Measurements from ENCODE around the gene IL20.

The IL20 gene

DNA sequence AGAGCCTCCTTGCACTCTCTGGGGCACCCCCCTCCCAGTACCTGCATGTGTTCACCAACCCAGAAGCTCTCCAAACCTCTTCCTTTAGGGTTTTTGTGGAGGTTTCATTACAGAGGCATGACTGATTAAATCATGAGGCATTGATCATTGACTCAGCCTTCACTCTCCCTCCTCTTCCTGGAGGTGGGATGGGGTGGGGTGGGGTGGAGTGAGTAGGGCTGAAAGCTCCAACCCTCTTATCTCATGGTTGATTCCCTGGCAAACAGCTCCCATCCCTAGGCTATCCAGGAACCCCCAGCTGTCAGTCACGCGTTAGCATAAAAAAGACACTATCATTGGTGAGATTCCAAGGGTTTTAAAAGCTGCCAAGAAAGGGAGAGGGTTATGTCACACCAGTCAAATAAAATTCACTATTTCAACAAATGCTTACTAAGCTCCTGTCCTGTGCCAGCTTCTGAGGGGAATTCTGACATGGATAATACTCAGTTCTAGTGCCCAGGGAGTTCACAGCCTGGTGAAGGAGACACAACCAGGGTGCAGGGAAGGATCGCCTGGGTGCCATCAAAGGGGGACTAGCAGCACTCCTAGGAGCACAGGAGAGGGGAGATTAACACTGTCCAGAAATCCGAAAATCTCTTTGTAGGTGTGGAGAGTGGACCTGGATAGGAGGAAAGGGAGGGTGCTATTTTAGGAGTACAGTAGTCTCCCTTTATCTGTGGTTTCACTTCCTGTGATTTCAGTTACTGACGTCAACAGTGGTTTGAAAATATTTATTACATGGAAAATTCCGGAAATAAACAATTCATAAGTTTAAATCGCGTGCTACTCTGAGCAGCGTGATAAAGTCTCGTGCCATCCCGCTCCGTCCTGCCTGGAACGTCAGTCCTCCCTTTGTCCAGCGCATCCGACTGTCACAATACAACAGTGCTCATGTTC, 25.0 kb downstream of the IL20 start:
- no peak overlapping the region for H2BK15ac ChIP-seq (ENCODE audit: low read depth, poor library complexity, severe bottlenecking)
- peak overlapping the region; percentile 75 to 91 for H2BK12ac ChIP-seq (ENCODE audit: low read length in 2 of 2)
- H2BK5ac ChIP-seq (ENCODE audit: low read depth, low read length, poor library complexity, severe bottlenecking): no peak overlapping the region
- peak overlapping the region; percentile 64 for H2BK120ac ChIP-seq (ENCODE audit: low read depth, low read length)
- peak overlapping the region; percentile 41 for H4K8ac ChIP-seq (ENCODE audit: low read length)
- no peak overlapping the region for H3K14ac ChIP-seq (ENCODE audit: low read length in 2 of 2)
- H3K27me3 ChIP-seq (ENCODE audit: control insufficient read depth in 1 of 2, insufficient read depth in 1 of 2, low read length in 2 of 2): peaks cover 0 to 15% of the 10 kb centered on the region in 2 experiments
- H3K9me3 ChIP-seq (ENCODE audit: control insufficient read depth, low read length): no peaks in the 10 kb centered on the region
- H3K79me1 ChIP-seq (replicated peaks; ENCODE audit: low read length, poor library complexity, severe bottlenecking): no peaks in the 10 kb centered on the region
- peak overlapping the region; percentile 77 for H4K91ac ChIP-seq (ENCODE audit: low read length)
- H3K4me2 ChIP-seq (ENCODE audit: low read length, poor library complexity, severe bottlenecking): no peak overlapping the region
- no peak overlapping the region for H3K23ac ChIP-seq (ENCODE audit: low read length in 2 of 2)
- no peak overlapping the region for H2AK5ac ChIP-seq (ENCODE audit: low read length, severe bottlenecking)
- no peak overlapping the region for H3K27ac ChIP-seq (ENCODE audit: low read length, poor library complexity, severe bottlenecking)
- no peaks in the 10 kb centered on the region for H3K4me1 ChIP-seq (ENCODE audit: control insufficient read depth, insufficient read depth, low read depth, low read length)
- peak overlapping the region in 1 of 2 experiments; percentile 60 for H3K4ac ChIP-seq (ENCODE audit: low read depth in 1 of 2, low read length in 2 of 2)
- no peak overlapping the region for H2AFZ ChIP-seq (ENCODE audit: low read depth, low read length)
- 77% methylated on average over 15 of the region's 15 CpGs for WGBS
- peak; percentile 93 for DNase-seq
- peak overlapping the region; percentile 3 to 88 for H3K18ac ChIP-seq (ENCODE audit: low read depth in 1 of 2, low read length in 2 of 2)
- H3K4me3 ChIP-seq (ENCODE audit: insufficient read depth in 1 of 2, low read depth in 1 of 2, low read length in 2 of 2): no peak overlapping the region
- H3K9ac ChIP-seq (ENCODE audit: low read length): peak overlapping the region; percentile 41
- H3K36me3 ChIP-seq (ENCODE audit: control insufficient read depth in 1 of 2, insufficient read depth in 2 of 2, low read depth in 1 of 2, low read length in 2 of 2): no peaks in the 10 kb centered on the region

- DNase-seq: no peak
- no peak overlapping the region for H3K4me2 ChIP-seq (ENCODE audit: low read length, poor library complexity, severe bottlenecking)
- H3K23ac ChIP-seq (ENCODE audit: low read length in 2 of 2): no peak overlapping the region
- H2AFZ ChIP-seq (ENCODE audit: low read depth, low read length): no peak overlapping the region
- H3K9me3 ChIP-seq (ENCODE audit: control insufficient read depth, low read length): no peaks in the 10 kb centered on the region
- H3K18ac ChIP-seq (ENCODE audit: low read depth in 1 of 2, low read length in 2 of 2): no peak overlapping the region
- H2BK15ac ChIP-seq (ENCODE audit: low read depth, poor library complexity, severe bottlenecking): peak overlapping the region; percentile 18
- peak overlapping the region in 1 of 2 experiments; percentile 40 for H2BK12ac ChIP-seq (ENCODE audit: low read length in 2 of 2)
- H3K4me3 ChIP-seq (ENCODE audit: insufficient read depth in 1 of 2, low read depth in 1 of 2, low read length in 2 of 2): no peak overlapping the region
- H2BK120ac ChIP-seq (ENCODE audit: low read depth, low read length): no peak overlapping the region
- no peak overlapping the region for H2BK5ac ChIP-seq (ENCODE audit: low read depth, low read length, poor library complexity, severe bottlenecking)
- no peaks in the 10 kb centered on the region for H3K79me1 ChIP-seq (replicated peaks; ENCODE audit: low read length, poor library complexity, severe bottlenecking)
- no peak overlapping the region for H4K8ac ChIP-seq (ENCODE audit: low read length)
- no peaks in the 10 kb centered on the region for H3K36me3 ChIP-seq (ENCODE audit: control insufficient read depth in 1 of 2, insufficient read depth in 2 of 2, low read depth in 1 of 2, low read length in 2 of 2)
- H2AK5ac ChIP-seq (ENCODE audit: low read length, severe bottlenecking): no peak overlapping the region
- H3K27me3 ChIP-seq (ENCODE audit: control insufficient read depth in 1 of 2, insufficient read depth in 1 of 2, low read length in 2 of 2): peaks cover 0 to 13% of the 10 kb centered on the region in 2 experiments
- H3K4me1 ChIP-seq (ENCODE audit: control insufficient read depth, insufficient read depth, low read depth, low read length): no peaks in the 10 kb centered on the region
- H3K9ac ChIP-seq (ENCODE audit: low read length): no peak overlapping the region
- 80% methylated on average over 1 of the region's 1 CpG for WGBS
- no peak overlapping the region for H3K14ac ChIP-seq (ENCODE audit: low read length in 2 of 2)
- no peak overlapping the region for H3K4ac ChIP-seq (ENCODE audit: low read depth in 1 of 2, low read length in 2 of 2)
- H4K91ac ChIP-seq (ENCODE audit: low read length): no peak overlapping the region
- no peak overlapping the region for H3K27ac ChIP-seq (ENCODE audit: low read length, poor library complexity, severe bottlenecking)
Observed at GRCh38 chr1:206891412-206891811, 26.0 kb downstream of the IL20 start.

DNA sequence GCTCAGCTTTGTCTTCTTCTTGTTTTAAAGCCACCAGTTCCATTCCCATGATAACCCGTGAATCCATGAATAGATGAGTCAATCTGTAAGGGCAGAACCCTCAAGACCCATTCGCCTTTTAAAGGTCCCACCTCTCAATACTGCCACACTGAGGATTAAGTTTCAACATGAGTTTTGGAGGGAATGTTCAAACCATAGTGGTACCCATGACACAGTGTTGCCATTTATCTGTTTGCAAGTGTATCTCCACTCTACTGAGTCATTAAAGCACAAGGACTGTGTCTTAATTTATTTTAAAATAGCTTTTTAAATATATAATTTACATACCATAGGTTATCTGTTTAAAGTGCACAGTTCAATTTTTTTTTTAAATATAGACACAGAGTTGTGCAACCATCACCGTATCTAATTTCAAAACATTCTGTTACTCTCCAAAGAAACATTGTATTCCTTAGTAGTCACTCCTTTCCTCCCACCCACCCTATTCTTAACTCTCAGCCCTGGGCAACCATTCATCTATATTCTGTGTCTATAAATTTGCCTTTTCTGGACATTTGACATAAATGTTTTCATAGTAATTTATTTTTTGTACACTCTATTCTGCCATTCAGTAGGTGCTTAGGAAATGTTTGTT, 27.0 kb downstream of the IL20 start:
- H2AFZ ChIP-seq (ENCODE audit: low read depth, low read length): no peak overlapping the region
- H3K4me2 ChIP-seq (ENCODE audit: low read length, poor library complexity, severe bottlenecking): no peak overlapping the region
- no peak overlapping the region for H3K23ac ChIP-seq (ENCODE audit: low read length in 2 of 2)
- no peak overlapping the region for H2AK5ac ChIP-seq (ENCODE audit: low read length, severe bottlenecking)
- no peak overlapping the region for H3K14ac ChIP-seq (ENCODE audit: low read length in 2 of 2)
- no peak overlapping the region for H2BK120ac ChIP-seq (ENCODE audit: low read depth, low read length)
- H3K36me3 ChIP-seq (ENCODE audit: control insufficient read depth in 1 of 2, insufficient read depth in 2 of 2, low read depth in 1 of 2, low read length in 2 of 2): no peaks in the 10 kb centered on the region
- no peak overlapping the region for H4K91ac ChIP-seq (ENCODE audit: low read length)
- H3K27me3 ChIP-seq (ENCODE audit: control insufficient read depth in 1 of 2, insufficient read depth in 1 of 2, low read length in 2 of 2): peaks cover 0 to 9% of the 10 kb centered on the region in 2 experiments
- H3K4ac ChIP-seq (ENCODE audit: low read depth in 1 of 2, low read length in 2 of 2): no peak overlapping the region
- H3K79me1 ChIP-seq (replicated peaks; ENCODE audit: low read length, poor library complexity, severe bottlenecking): no peaks in the 10 kb centered on the region
- no peak overlapping the region for H4K8ac ChIP-seq (ENCODE audit: low read length)
- WGBS: 54% methylated on average over 3 of the region's 3 CpGs
- H2BK5ac ChIP-seq (ENCODE audit: low read depth, low read length, poor library complexity, severe bottlenecking): no peak overlapping the region
- no peak overlapping the region for H3K27ac ChIP-seq (ENCODE audit: low read length, poor library complexity, severe bottlenecking)
- no peak overlapping the region for H2BK12ac ChIP-seq (ENCODE audit: low read length in 2 of 2)
- H3K9me3 ChIP-seq (ENCODE audit: control insufficient read depth, low read length): no peaks in the 10 kb centered on the region
- peak; percentile 60 for DNase-seq
- no peak overlapping the region for H3K4me3 ChIP-seq (ENCODE audit: insufficient read depth in 1 of 2, low read depth in 1 of 2, low read length in 2 of 2)
- H3K18ac ChIP-seq (ENCODE audit: low read depth in 1 of 2, low read length in 2 of 2): no peak overlapping the region
- H3K4me1 ChIP-seq (ENCODE audit: control insufficient read depth, insufficient read depth, low read depth, low read length): no peaks in the 10 kb centered on the region
- H2BK15ac ChIP-seq (ENCODE audit: low read depth, poor library complexity, severe bottlenecking): no peak overlapping the region
- H3K9ac ChIP-seq (ENCODE audit: low read length): no peak overlapping the region

GRCh38 chr1:206893380-206893779, 28.0 kb downstream of the IL20 start:
- no peak overlapping the region for H3K14ac ChIP-seq (ENCODE audit: low read length in 2 of 2)
- no peak overlapping the region for H3K18ac ChIP-seq (ENCODE audit: low read depth in 1 of 2, low read length in 2 of 2)
- H2AFZ ChIP-seq (ENCODE audit: low read depth, low read length): no peak overlapping the region
- no peak overlapping the region for H3K4me3 ChIP-seq (ENCODE audit: insufficient read depth in 1 of 2, low read depth in 1 of 2, low read length in 2 of 2)
- H3K9ac ChIP-seq (ENCODE audit: low read length): no peak overlapping the region
- DNase-seq: no peak
- H2BK15ac ChIP-seq (ENCODE audit: low read depth, poor library complexity, severe bottlenecking): no peak overlapping the region
- no peak overlapping the region for H3K4me2 ChIP-seq (ENCODE audit: low read length, poor library complexity, severe bottlenecking)
- no peak overlapping the region for H2BK12ac ChIP-seq (ENCODE audit: low read length in 2 of 2)
- H3K79me1 ChIP-seq (replicated peaks; ENCODE audit: low read length, poor library complexity, severe bottlenecking): no peaks in the 10 kb centered on the region
- no peak overlapping the region for H4K91ac ChIP-seq (ENCODE audit: low read length)
- H4K8ac ChIP-seq (ENCODE audit: low read length): no peak overlapping the region
- peaks cover 2% of the 10 kb centered on the region for H3K4me1 ChIP-seq (ENCODE audit: control insufficient read depth, insufficient read depth, low read depth, low read length)
- WGBS: 100% methylated on average over 1 of the region's 2 CpGs
- no peak overlapping the region for H3K23ac ChIP-seq (ENCODE audit: low read length in 2 of 2)
- H3K9me3 ChIP-seq (ENCODE audit: control insufficient read depth, low read length): no peaks in the 10 kb centered on the region
- H2BK5ac ChIP-seq (ENCODE audit: low read depth, low read length, poor library complexity, severe bottlenecking): no peak overlapping the region
- no peak overlapping the region for H3K27ac ChIP-seq (ENCODE audit: low read length, poor library complexity, severe bottlenecking)
- H2AK5ac ChIP-seq (ENCODE audit: low read length, severe bottlenecking): no peak overlapping the region
- H3K36me3 ChIP-seq (ENCODE audit: control insufficient read depth in 1 of 2, insufficient read depth in 2 of 2, low read depth in 1 of 2, low read length in 2 of 2): no peaks in the 10 kb centered on the region
- no peak overlapping the region for H3K4ac ChIP-seq (ENCODE audit: low read depth in 1 of 2, low read length in 2 of 2)
- no peak overlapping the region for H2BK120ac ChIP-seq (ENCODE audit: low read depth, low read length)
- peaks cover 0 to 9% of the 10 kb centered on the region in 2 experiments for H3K27me3 ChIP-seq (ENCODE audit: control insufficient read depth in 1 of 2, insufficient read depth in 1 of 2, low read length in 2 of 2)
